ENCODE data around the gene AGPAT2.

DNA sequence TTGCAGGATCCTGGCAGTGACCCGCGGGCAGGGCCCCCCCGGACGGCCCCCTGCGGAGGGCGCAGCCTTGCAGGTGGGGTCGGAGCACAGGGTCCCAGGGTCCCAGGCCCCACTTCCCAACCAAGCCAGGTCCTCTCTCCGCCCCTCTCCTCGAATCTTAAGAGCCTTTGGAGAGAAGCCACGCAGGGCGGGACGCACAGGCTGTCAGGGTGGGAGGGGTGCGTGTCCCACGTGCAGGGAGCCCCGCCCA is 43.0 kb downstream of the AGPAT2 start:
- TF ChIP-seq, protein P1, sequence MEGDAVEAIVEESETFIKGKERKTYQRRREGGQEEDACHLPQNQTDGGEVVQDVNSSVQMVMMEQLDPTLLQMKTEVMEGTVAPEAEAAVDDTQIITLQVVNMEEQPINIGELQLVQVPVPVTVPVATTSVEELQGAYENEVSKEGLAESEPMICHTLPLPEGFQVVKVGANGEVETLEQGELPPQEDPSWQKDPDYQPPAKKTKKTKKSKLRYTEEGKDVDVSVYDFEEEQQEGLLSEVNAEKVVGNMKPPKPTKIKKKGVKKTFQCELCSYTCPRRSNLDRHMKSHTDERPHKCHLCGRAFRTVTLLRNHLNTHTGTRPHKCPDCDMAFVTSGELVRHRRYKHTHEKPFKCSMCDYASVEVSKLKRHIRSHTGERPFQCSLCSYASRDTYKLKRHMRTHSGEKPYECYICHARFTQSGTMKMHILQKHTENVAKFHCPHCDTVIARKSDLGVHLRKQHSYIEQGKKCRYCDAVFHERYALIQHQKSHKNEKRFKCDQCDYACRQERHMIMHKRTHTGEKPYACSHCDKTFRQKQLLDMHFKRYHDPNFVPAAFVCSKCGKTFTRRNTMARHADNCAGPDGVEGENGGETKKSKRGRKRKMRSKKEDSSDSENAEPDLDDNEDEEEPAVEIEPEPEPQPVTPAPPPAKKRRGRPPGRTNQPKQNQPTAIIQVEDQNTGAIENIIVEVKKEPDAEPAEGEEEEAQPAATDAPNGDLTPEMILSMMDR (IDR thresholded peaks at IDR 0.05) = no peak
- TF ChIP-seq EZH2 (IDR thresholded peaks at IDR 0.05; ENCODE audit: borderline replicate concordance, insufficient read depth, low read depth, low read length, poor library complexity, severe bottlenecking) = no peak

Data from B cell (primary cell).